Muscle layer of duodenum (tissue), 2 donors: ENCODE results near the gene QRFP.
A peak's percentile ranks its signal among the peaks of the same experiment; 100 is the strongest.
"Not testable (repeated sequence)": the region's sequence is repeated elsewhere in the genome, so short reads cannot be mapped to it uniquely, and the experiment has no call there.

Source experiments
- H3K27ac ChIP-seq: one replicate; pipeline ENCODE4 v1.7.0; 2013; ENCODE audit warnings: mild to moderate bottlenecking, low read length
- H3K27me3 ChIP-seq: one replicate; pipeline ENCODE4 v1.7.0; 2013; ENCODE audit warnings: low read depth, mild to moderate bottlenecking, control low read depth, low read length
- H3K36me3 ChIP-seq, 2 donors: one replicate each; pipeline ENCODE4 v1.7.0; 2013; ENCODE audit warnings: low read length in 2 of 2, control low read depth in 1 of 2, mild to moderate bottlenecking in 1 of 2; ENCODE audit not compliant: insufficient read depth in 2 of 2, control insufficient read depth in 1 of 2
- H3K4me1 ChIP-seq, 2 donors: one replicate each; pipeline ENCODE4 v1.7.0; 2013; ENCODE audit warnings: low read length in 2 of 2, mild to moderate bottlenecking in 2 of 2, control low read depth in 1 of 2, moderate library complexity in 1 of 2; ENCODE audit not compliant: insufficient read depth in 2 of 2, control insufficient read depth in 1 of 2
- H3K4me3 ChIP-seq, 2 donors: one replicate each; pipeline ENCODE4 v1.7.0; 2013; ENCODE audit warnings: low read length in 2 of 2, low read depth in 1 of 2, mild to moderate bottlenecking in 1 of 2
- H3K9me3 ChIP-seq, 2 donors: one replicate each; pipeline ENCODE4 v1.7.0; 2013; ENCODE audit warnings: low read length in 2 of 2, control low read depth in 1 of 2, mild to moderate bottlenecking in 1 of 2; ENCODE audit not compliant: control insufficient read depth in 1 of 2
- donor health status: healthy.

Gene QRFP

DNA sequence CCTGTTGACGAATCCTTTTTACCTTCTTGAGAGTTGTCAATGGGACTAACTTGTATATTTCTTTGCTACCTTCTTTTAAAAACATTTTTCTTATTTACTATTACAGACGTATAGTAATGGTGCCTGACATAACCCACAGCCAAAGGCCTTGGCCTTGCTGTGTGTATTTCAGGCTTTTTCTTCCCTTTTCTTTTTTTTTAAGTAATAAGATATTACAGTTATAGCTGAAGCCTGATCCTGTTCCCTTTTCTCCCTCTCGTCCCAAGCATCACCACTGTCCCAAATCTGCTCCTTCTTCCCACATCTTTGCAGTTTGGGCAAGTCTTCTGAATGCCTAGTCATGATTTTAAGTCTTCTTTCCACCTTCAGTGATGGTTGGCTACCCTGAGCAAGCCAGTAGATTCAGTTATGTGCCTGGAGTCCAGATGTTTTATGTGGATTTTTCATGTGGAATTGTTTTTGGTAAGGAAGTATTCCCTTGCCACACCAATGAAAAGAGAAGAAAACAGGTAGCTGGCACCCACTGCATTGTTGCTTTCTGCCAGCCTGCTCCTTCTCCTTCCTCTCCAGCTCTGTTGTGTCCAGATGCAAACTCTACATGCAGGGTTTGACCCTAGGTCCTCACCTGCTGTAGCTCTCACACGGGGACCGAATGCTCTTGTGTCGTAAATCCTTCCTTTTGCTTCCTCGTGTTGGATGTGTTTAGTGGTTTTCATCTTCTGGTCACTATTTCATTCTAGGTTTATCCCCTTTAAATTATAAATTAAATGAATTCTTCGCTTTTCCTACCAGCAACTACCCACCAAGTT lies 35.0 kb downstream of the QRFP start:
- no peaks in the 10 kb centered on the region for H3K9me3 ChIP-seq
- H3K27me3 ChIP-seq: no peaks in the 10 kb centered on the region
- peak overlapping the region; percentile 90 for H3K27ac ChIP-seq
- peaks cover 24 to 38% of the 10 kb centered on the region in 2 donors for H3K36me3 ChIP-seq
- H3K4me3 ChIP-seq: no peak overlapping the region
- H3K4me1 ChIP-seq: peaks cover 14 to 78% of the 10 kb centered on the region in 2 donors

- peak overlapping the region in 1 of 2 donors; percentile 27 for H3K4me3 ChIP-seq
- no peaks in the 10 kb centered on the region for H3K27me3 ChIP-seq
- peak overlapping the region; percentile 90 for H3K27ac ChIP-seq
- no peaks in the 10 kb centered on the region for H3K9me3 ChIP-seq
- peaks cover 14 to 76% of the 10 kb centered on the region in 2 donors for H3K4me1 ChIP-seq
- peaks cover 32 to 42% of the 10 kb centered on the region in 2 donors for H3K36me3 ChIP-seq
Observed at GRCh38 chr9:130860458-130861316, 35.9 kb downstream of the QRFP start.

DNA sequence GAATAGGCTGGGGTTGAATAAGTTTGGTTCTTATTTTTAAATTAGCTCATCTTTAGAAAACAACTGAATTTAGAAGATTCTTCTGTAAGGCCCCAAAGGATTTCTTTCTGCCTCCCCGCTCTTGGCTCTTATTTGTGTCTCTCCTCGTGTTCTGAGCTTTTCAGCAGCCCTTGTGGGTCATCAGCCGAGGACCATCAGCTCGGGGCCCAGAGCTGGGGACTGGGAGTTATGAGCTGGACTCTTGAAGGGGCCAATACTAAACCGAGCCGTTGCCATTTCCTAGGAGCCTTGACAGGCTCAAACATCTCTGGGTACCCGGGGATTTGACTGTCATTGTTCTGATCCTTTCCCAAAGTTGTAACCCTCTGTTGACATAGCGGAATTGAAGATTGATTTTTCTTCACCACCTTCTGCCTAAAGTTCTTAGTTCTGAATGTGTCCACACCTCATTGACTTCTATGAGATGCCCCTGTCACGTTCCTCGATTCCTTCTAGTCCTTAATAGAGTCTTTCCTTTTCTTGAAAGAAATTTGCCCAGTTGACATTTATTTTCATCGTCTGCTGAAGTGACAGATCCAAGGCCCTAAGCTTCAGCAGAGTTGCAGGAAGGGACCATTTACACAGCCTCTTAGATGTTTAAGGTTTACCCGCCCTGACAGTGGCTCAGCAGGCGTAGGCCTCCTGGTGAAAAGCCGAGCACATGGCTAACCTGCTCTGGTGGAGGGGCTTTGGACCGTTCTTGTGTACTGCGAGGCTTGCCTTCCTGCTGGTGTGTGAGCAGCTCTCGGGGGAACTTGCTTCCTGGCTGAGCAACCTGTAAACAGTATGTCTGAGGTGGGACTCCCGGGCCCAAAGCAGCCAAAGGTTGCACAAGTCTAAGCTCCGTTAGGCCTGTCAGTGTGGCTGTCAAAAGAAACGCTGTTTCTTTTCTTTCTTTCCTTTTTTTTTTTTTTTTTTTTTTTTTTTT lies 37.6 kb downstream of the QRFP start:
- Histone ChIP-seq H3K9me3 (no peaks in the 10 kb centered on the region), H3K4me1 (peaks cover 14 to 75% of the 10 kb centered on the region in 2 donors), H3K4me3 (peak overlapping the region in 1 of 2 donors; percentile 21), H3K36me3 (peaks cover 39 to 50% of the 10 kb centered on the region in 2 donors), H3K27ac (peak overlapping the region; percentile 69), H3K27me3 (no peaks in the 10 kb centered on the region)

GRCh38 chr9:130857864-130858738 lies 38.5 kb downstream of the QRFP start:
- Histone ChIP-seq H3K4me1 (peaks cover 14 to 66% of the 10 kb centered on the region in 2 donors), H3K27ac (peak overlapping the region; percentile 78), H3K36me3 (peaks cover 42 to 51% of the 10 kb centered on the region in 2 donors), H3K9me3 (no peaks in the 10 kb centered on the region), H3K4me3 (no peak overlapping the region), H3K27me3 (no peaks in the 10 kb centered on the region)

DNA sequence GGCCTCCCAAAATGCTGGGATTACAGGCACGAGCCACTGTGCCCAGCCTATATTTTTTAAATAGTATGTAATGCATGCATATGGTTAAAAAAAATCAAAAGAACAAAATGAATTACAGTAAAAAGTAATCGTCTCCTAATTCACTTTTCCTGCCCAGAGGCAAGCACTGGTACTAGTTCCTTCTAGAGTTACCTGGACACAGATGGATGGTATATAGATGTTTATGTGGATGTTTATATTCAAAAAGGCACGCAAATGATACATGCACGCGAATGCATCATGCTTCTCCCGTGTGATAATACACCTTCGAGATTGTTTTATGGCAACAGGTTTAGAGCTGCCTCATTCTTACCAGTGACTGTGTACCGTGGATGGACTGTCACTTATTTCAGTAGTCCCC lies 40.1 kb downstream of the QRFP start:
- Histone ChIP-seq H3K27me3 (no peaks in the 10 kb centered on the region), H3K4me1 (peaks cover 14 to 60% of the 10 kb centered on the region in 2 donors), H3K4me3 (no peak overlapping the region), H3K36me3 (peaks cover 42 to 51% of the 10 kb centered on the region in 2 donors), H3K9me3 (no peaks in the 10 kb centered on the region), H3K27ac (no peak overlapping the region)

DNA sequence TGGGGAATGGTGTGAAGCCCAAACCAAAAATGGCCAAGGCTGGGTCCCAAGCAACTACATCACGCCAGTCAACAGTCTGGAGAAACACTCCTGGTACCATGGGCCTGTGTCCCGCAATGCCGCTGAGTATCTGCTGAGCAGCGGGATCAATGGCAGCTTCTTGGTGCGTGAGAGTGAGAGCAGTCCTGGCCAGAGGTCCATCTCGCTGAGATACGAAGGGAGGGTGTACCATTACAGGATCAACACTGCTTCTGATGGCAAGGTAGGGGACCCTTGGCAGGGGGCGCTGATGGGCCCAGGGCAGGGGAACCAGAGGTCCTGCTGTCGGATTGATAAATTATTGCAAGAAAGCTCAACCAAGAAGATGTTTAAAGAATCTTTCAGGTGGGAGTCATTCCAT lies 41.8 kb downstream of the QRFP start:
- Histone ChIP-seq H3K27ac (no peak overlapping the region), H3K4me1 (peaks cover 11 to 49% of the 10 kb centered on the region in 2 donors), H3K9me3 (no peaks in the 10 kb centered on the region), H3K27me3 (no peaks in the 10 kb centered on the region), H3K36me3 (peaks cover 42 to 44% of the 10 kb centered on the region in 2 donors), H3K4me3 (no peak overlapping the region)

DNA sequence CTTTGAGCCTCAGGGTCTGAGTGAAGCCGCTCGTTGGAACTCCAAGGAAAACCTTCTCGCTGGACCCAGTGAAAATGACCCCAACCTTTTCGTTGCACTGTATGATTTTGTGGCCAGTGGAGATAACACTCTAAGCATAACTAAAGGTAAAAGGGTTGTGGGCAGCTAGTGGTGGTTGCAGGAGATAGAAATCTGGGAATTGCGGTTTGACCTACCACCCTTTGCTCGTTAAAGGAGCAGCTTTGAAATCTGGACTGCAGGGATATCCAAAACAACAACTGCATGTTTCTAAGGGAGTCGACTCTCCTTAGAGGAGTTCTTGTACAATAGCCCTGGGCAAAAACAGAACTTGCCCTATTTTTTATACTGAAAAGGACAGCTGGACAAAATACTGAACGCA lies 42.5 kb downstream of the QRFP start:
- peaks cover 42 to 43% of the 10 kb centered on the region in 2 donors for H3K36me3 ChIP-seq
- no peaks in the 10 kb centered on the region for H3K27me3 ChIP-seq
- peaks cover 13 to 51% of the 10 kb centered on the region in 2 donors for H3K4me1 ChIP-seq
- no peak overlapping the region for H3K27ac ChIP-seq
- H3K4me3 ChIP-seq: no peak overlapping the region
- H3K9me3 ChIP-seq: no peaks in the 10 kb centered on the region

DNA sequence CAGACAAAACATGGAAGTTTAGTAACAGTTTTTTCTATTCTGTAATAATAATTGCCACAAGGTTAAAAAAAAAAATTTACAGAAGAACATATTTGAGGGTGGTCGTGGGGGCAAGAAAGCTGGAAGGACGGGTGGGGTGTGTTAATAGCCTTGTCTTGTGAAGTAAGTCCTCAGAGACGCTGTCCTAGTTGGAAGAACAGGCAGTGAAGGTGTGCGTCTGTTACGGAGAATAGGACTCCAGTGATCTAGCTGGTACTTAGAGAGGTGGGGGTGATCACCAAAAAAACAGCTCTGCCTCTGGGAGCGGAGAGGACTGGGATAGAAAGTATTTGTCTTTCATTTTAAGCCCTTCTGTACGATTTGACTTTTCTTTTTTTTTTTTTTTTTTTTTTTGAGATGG lies 43.8 kb downstream of the QRFP start:
- Histone ChIP-seq H3K27me3 (no peaks in the 10 kb centered on the region), H3K4me3 (no peak overlapping the region), H3K9me3 (no peaks in the 10 kb centered on the region), H3K4me1 (peaks cover 8 to 39% of the 10 kb centered on the region in 2 donors), H3K27ac (peak overlapping the region; percentile 1), H3K36me3 (peaks cover 37 to 38% of the 10 kb centered on the region in 2 donors)

- Histone ChIP-seq H3K27me3 (no peaks in the 10 kb centered on the region), H3K9me3 (no peaks in the 10 kb centered on the region), H3K4me3 (no peak overlapping the region), H3K36me3 (peaks cover 9 to 15% of the 10 kb centered on the region in 2 donors), H3K27ac (peak overlapping the region; percentile 6), H3K4me1 (peaks cover 7 to 35% of the 10 kb centered on the region in 2 donors)
Observed at GRCh38 chr9:130849356-130849755, 47.3 kb downstream of the QRFP start.

DNA sequence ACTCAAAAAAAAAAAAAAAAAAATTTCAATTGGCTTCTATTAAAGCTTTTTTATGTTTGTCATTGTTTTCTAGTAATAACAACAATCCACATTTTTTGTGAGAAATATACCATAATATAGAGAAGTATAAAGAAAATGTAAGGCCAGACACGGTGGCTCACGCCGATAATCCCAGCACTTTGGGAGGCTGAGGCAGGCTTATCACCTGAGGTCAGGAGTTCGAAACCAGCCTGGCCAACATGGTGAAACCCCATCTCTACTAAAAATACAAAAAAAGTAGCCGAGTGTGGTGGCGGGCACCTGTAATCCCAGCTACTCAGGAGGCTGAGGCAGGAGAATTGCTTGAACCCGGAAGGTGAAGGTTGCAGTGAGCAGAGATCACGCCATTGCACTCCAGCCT lies 48.1 kb downstream of the QRFP start:
- not testable (repeated sequence) for H3K9me3 ChIP-seq, H3K4me3 ChIP-seq, H3K36me3 ChIP-seq, H3K27me3 ChIP-seq
- peaks cover 14 to 42% of the 10 kb centered on the region in 2 donors for H3K4me1 ChIP-seq
- peak overlapping the region; percentile 94 for H3K27ac ChIP-seq
